Left hindlimb (tissue), 1 donor: ENCODE data around the gene TREML4.
"Not testable (repeated sequence)": the region's sequence is repeated elsewhere in the genome, so short reads cannot be mapped to it uniquely, and the experiment has no call there.

Source experiments
- DNase-seq: peaks from one replicate; pipeline ENCODE4 v3.0.0-alpha.2; 2018

TREML4 gene

GRCh38 chr6:41208439-41209106 lies 19.6 kb upstream of the TREML4 start:
- no peak for DNase-seq

- no peak for DNase-seq
Measured at GRCh38 chr6:41209547-41210320, 18.4 kb upstream of the TREML4 start.

GRCh38 chr6:41214559-41215238 lies 13.4 kb upstream of the TREML4 start:
- DNase-seq, result no peak

- DNase-seq, result no peak
Measured at GRCh38 chr6:41215777-41216176, 12.4 kb upstream of the TREML4 start.

- DNase-seq, result no peak
Measured at GRCh38 chr6:41216616-41217015, 11.5 kb upstream of the TREML4 start.

GRCh38 chr6:41222045-41222444 lies 6.1 kb upstream of the TREML4 start:
- DNase-seq, result no peak

- no peak for DNase-seq
Measured at GRCh38 chr6:41222513-41222912, 5.6 kb upstream of the TREML4 start.

- no peak for DNase-seq
Measured at GRCh38 chr6:41224800-41225199, 3.3 kb upstream of the TREML4 start.

GRCh38 chr6:41226752-41227151 lies 1.4 kb upstream of the TREML4 start:
- DNase-seq, result no peak

GRCh38 chr6:41228616-41229015 lies 467 bp downstream of the TREML4 start:
- no peak for DNase-seq

GRCh38 chr6:41229721-41230120 lies 1.6 kb downstream of the TREML4 start:
- DNase-seq, result no peak

- no peak for DNase-seq
Measured at GRCh38 chr6:41231246-41231645, 3.1 kb downstream of the TREML4 start.

- DNase-seq, result no peak
Measured at GRCh38 chr6:41232667-41233066, 4.5 kb downstream of the TREML4 start.

- no peak for DNase-seq
Measured at GRCh38 chr6:41236276-41236675, 8.1 kb downstream of the TREML4 start.

GRCh38 chr6:41237128-41237527 lies 9.0 kb downstream of the TREML4 start:
- DNase-seq, result no peak

- no peak for DNase-seq
Measured at GRCh38 chr6:41239467-41240159, 11.5 kb downstream of the TREML4 start.

- not testable (repeated sequence) for DNase-seq
Measured at GRCh38 chr6:41246529-41246928, 18.4 kb downstream of the TREML4 start.

GRCh38 chr6:41247288-41247865 lies 19.2 kb downstream of the TREML4 start:
- no peak for DNase-seq

GRCh38 chr6:41247882-41248705 lies 19.9 kb downstream of the TREML4 start:
- DNase-seq, result no peak

GRCh38 chr6:41252401-41253169 lies 24.4 kb downstream of the TREML4 start:
- DNase-seq, result no peak

- DNase-seq, result no peak
Measured at GRCh38 chr6:41255110-41255509, 27.0 kb downstream of the TREML4 start.
